OCI-LY3 (cell line): ENCODE results near the gene KLF16.

ENCODE experiments used
- CTCF ChIP-seq: fragments of 200-600, 300-600 bp; sonication (generic); IDR thresholded peaks from 2 replicates; pipeline ENCODE4 v1.5.1; 2014; ENCODE audit warnings: antibody characterized with exemption, low read length, low read depth
- EZH2phosphoT487 ChIP-seq: fragments of 200-600 bp; shearing (Covaris generic); IDR thresholded peaks from 2 replicates; pipeline ENCODE4 v1.6.1; 2018; ENCODE audit warnings: antibody characterized with exemption, mixed run types, low read depth

- TF ChIP-seq CTCF (no peak), EZH2phosphoT487 (no peak)
Measured at GRCh38 chr19:1855040-1855827, 8.1 kb downstream of the KLF16 start.
